ENCODE data around the gene MYCBP2.

GRCh38 chr13:77318741-77319140 is 8.2 kb downstream of the MYCBP2 start:
- TF ChIP-seq YY1 (IDR thresholded peaks at IDR 0.05; ENCODE audit: low read depth) (no peak), RXRA (IDR thresholded peaks at IDR 0.05; ENCODE audit: borderline replicate concordance, low read depth) (no peak)
